Loucy (cell line): Measurements from ENCODE around the gene NUAK2.

ENCODE experiments used
- H2AFZ ChIP-seq: fragments of 200-600 bp; sonication (generic); 2 replicates; pipeline ENCODE4 v1.6.0; 2016; ENCODE audit warnings: antibody characterized with exemption, mild to moderate bottlenecking, low read length, moderate library complexity
- H3F3A ChIP-seq: fragments of 200-600 bp; 2 replicates; pipeline ENCODE4 v1.6.0; 2016; ENCODE audit warnings: antibody characterized with exemption, low read depth, mild to moderate bottlenecking
- H3K27me3 ChIP-seq: fragments of 200-600 bp; sonication (generic); 2 replicates; pipeline ENCODE4 v1.6.1; 2014; ENCODE audit warnings: low read length, mild to moderate bottlenecking; ENCODE audit not compliant: insufficient read depth, poor library complexity, severe bottlenecking
- H3K36me3 ChIP-seq: fragments of 200-600 bp; sonication (generic); 2 replicates; pipeline ENCODE4 v1.6.1; 2016; ENCODE audit warnings: low read length; ENCODE audit not compliant: insufficient read depth
- H3K4me1 ChIP-seq: fragments of 200-600 bp; sonication (generic); 2 replicates; pipeline ENCODE4 v1.5.1; 2014; ENCODE audit warnings: low read length, mild to moderate bottlenecking; ENCODE audit not compliant: insufficient read depth, poor library complexity, severe bottlenecking
- H3K4me2 ChIP-seq: fragments of 200-600 bp; sonication (generic); 2 replicates; pipeline ENCODE4 v1.6.0; 2014; ENCODE audit warnings: antibody characterized with exemption, low read length, low read depth, mild to moderate bottlenecking; ENCODE audit not compliant: poor library complexity, severe bottlenecking
- H3K4me3 ChIP-seq: fragments of 200-600 bp; sonication (generic); 2 replicates; pipeline ENCODE4 v1.5.1; 2014; ENCODE audit warnings: low read length, mild to moderate bottlenecking, mixed read lengths; ENCODE audit not compliant: poor library complexity, severe bottlenecking
- H3K79me2 ChIP-seq: fragments of 200-600 bp; sonication (generic); 2 replicates; pipeline ENCODE4 v1.6.1; 2014; ENCODE audit warnings: low read length; ENCODE audit not compliant: insufficient read depth
- H3K9ac ChIP-seq: fragments of 200-600 bp; sonication (generic); 2 replicates; pipeline ENCODE4 v1.6.0; 2014; ENCODE audit warnings: mild to moderate bottlenecking, low read depth, low read length, moderate library complexity; ENCODE audit not compliant: poor library complexity, severe bottlenecking
- H3K9me2 ChIP-seq: fragments of 200-600 bp; sonication (generic); replicated peaks from 2 replicates; pipeline ENCODE4 v1.6.1; 2016; ENCODE audit warnings: low read depth, low read length, mixed read lengths
- H3K9me3 ChIP-seq: fragments of 200-600 bp; sonication (generic); 2 replicates; pipeline ENCODE4 v1.6.1; 2014; ENCODE audit warnings: mild to moderate bottlenecking, antibody characterized with exemption, low read length, low read depth; ENCODE audit not compliant: insufficient read depth
- H4K20me1 ChIP-seq: fragments of 200-600 bp; sonication (generic); 2 replicates; pipeline ENCODE4 v1.6.0; 2014; ENCODE audit warnings: antibody characterized with exemption, low read length, mild to moderate bottlenecking; ENCODE audit not compliant: insufficient read depth, poor library complexity, severe bottlenecking
- EZH2phosphoT487 ChIP-seq: fragments of 200-600 bp; IDR thresholded peaks from 2 replicates; pipeline ENCODE4 v1.6.1; 2018; ENCODE audit warnings: antibody characterized with exemption, mild to moderate bottlenecking, moderate library complexity, borderline replicate concordance
- TF ChIP-seq, protein P1 (sequence below): fragments of 200-600 bp; sonication (generic); conservative IDR thresholded peaks from 2 replicates; pipeline ENCODE4 v1.5.1; 2014; ENCODE audit warnings: mild to moderate bottlenecking, antibody characterized with exemption, low read length

Gene NUAK2

DNA sequence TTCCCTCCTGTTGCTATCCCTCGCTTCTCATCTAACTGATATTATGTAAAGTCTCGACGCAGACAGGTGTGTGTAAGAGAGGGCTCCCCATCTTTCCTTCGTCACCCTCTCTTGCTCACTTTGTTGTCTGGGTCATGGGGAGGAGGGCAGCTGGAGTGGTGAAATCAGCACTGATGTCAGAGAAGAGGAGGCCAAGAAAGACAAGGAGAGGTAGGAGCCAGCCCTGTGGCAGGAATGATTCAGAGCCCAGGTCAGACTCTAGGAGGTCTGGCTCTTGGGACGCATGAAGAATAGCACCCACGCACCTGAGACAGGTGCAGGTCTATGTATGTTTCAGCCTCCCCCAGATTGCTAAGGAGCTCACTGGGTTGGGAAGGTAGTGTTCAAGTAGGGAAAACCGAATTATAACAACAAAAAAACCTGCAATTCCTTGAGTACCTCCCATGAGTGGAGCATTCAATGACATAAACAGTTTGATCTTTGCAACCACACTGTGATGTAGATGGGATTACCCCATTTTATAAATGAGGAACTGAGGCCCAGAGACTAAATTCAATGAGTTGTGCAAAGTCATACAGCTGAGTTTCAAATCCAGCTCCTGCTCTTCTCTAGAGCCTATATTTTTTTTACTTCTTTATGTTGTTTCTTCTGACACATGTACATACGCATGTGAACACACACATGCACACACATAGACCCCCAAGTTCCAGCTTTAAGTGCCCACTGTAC lies 10.4 kb downstream of the NUAK2 start:
- H3K4me2 ChIP-seq, result no peak overlapping the region
- no peak overlapping the region for H2AFZ ChIP-seq
- no peak for TF ChIP-seq EZH2phosphoT487
- TF ChIP-seq, protein P1, sequence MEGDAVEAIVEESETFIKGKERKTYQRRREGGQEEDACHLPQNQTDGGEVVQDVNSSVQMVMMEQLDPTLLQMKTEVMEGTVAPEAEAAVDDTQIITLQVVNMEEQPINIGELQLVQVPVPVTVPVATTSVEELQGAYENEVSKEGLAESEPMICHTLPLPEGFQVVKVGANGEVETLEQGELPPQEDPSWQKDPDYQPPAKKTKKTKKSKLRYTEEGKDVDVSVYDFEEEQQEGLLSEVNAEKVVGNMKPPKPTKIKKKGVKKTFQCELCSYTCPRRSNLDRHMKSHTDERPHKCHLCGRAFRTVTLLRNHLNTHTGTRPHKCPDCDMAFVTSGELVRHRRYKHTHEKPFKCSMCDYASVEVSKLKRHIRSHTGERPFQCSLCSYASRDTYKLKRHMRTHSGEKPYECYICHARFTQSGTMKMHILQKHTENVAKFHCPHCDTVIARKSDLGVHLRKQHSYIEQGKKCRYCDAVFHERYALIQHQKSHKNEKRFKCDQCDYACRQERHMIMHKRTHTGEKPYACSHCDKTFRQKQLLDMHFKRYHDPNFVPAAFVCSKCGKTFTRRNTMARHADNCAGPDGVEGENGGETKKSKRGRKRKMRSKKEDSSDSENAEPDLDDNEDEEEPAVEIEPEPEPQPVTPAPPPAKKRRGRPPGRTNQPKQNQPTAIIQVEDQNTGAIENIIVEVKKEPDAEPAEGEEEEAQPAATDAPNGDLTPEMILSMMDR, result no peak
- no peaks in the 10 kb centered on the region for H3K9me2 ChIP-seq
- no peaks in the 10 kb centered on the region for H3F3A ChIP-seq
- H3K9ac ChIP-seq, result no peak overlapping the region
- H4K20me1 ChIP-seq, result no peaks in the 10 kb centered on the region
- no peaks in the 10 kb centered on the region for H3K9me3 ChIP-seq
- no peaks in the 10 kb centered on the region for H3K27me3 ChIP-seq
- H3K4me1 ChIP-seq, result peaks cover 15% of the 10 kb centered on the region
- no peaks in the 10 kb centered on the region; the same call in 1 of the 2 replicates for H3K36me3 ChIP-seq
- H3K79me2 ChIP-seq, result no peaks in the 10 kb centered on the region
- H3K4me3 ChIP-seq, result no peak overlapping the region

DNA sequence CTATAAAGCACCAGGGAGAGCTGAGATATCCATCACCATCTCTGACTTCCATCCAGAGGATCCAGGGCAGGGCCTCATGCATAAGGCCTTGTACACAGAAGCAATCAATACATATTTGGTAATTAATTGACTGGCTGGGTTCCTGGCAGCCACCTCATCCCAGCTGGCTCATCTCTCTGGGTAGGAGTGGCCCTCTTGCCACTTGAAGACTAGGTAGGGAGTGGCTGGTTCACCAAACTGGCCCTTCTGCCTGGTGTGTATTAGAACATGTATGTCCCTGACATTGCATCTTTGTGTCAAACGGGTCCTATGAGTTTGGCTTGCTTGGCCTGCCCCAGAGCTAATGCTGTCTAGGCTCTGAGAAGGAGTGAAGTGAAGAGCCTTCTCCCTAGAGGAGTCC lies 11.8 kb downstream of the NUAK2 start:
- no peak for TF ChIP-seq EZH2phosphoT487
- TF ChIP-seq, protein P1, result no peak

DNA sequence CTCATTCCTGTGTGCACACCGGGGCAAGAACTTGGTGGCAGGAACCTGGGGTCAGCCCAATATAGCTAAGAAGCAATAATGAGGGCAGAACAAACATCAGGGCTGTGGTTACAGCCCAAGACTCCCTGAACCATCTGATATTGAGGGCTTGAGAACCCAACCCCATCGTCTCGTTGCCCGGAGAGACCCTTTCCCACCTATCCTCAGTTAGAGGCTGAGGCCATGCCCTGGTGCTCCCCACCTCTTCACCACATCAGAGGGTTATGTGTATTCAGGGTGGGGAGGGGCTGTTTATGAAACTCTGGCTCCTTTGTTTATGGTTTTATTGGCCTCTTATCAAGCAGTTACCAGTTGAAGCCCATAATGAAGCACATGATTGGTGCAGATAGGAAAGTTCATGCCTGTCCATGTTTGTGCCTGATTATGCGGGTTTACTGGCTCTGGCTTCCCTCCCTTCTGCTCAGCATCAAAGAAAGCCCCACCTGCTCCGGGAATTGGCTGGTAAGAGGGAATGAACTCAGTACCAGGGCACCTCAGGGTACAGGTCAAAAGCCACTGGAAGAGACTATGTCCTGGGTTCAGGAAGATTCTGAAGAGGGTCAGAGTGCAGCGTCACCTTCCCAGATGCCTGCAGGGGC lies 14.5 kb downstream of the NUAK2 start:
- Histone ChIP-seq H2AFZ (no peak overlapping the region), H3K36me3 (peaks cover 4% of the 10 kb centered on the region; the same call in 1 of the 2 replicates), H3K9me3 (no peaks in the 10 kb centered on the region), H3K4me3 (no peak overlapping the region), H3K4me1 (no peaks in the 10 kb centered on the region), H3K4me2 (no peak overlapping the region), H3K9ac (no peak overlapping the region), H4K20me1 (no peaks in the 10 kb centered on the region), H3F3A (no peaks in the 10 kb centered on the region), H3K9me2 (no peaks in the 10 kb centered on the region), H3K79me2 (no peaks in the 10 kb centered on the region), H3K27me3 (no peaks in the 10 kb centered on the region)
- TF ChIP-seq, protein P1, result no peak
- TF ChIP-seq EZH2phosphoT487, result no peak

More for the DNA sequence above, 11.8 kb downstream of the NUAK2 start:
- no peak overlapping the region for H3K9ac ChIP-seq
- no peaks in the 10 kb centered on the region for H4K20me1 ChIP-seq
- no peak overlapping the region for H3K4me3 ChIP-seq
- no peaks in the 10 kb centered on the region for H3K79me2 ChIP-seq
- H3K36me3 ChIP-seq, result no peaks in the 10 kb centered on the region; the same call in 1 of the 2 replicates
- no peak overlapping the region for H2AFZ ChIP-seq
- H3F3A ChIP-seq, result no peaks in the 10 kb centered on the region
- no peaks in the 10 kb centered on the region for H3K9me2 ChIP-seq
- no peak overlapping the region for H3K4me2 ChIP-seq
- peaks cover 15% of the 10 kb centered on the region for H3K4me1 ChIP-seq
- H3K27me3 ChIP-seq, result no peaks in the 10 kb centered on the region
- no peaks in the 10 kb centered on the region for H3K9me3 ChIP-seq
